GM10266 (cell line): ENCODE measurements around the gene ADAM8.

ENCODE experiments used
- DNase-seq: peaks from one replicate; pipeline ENCODE4 v3.0.0; 2012; ENCODE audit errors: extremely low spot score
- TF ChIP-seq, protein P1 (sequence below): IDR thresholded peaks from 2 replicates; pipeline ENCODE4 v1.5.1; 2012; ENCODE audit warnings: mild to moderate bottlenecking, low read depth; ENCODE audit not compliant: control insufficient read depth, insufficient read depth; ENCODE audit errors: missing control alignments

Gene ADAM8

DNA sequence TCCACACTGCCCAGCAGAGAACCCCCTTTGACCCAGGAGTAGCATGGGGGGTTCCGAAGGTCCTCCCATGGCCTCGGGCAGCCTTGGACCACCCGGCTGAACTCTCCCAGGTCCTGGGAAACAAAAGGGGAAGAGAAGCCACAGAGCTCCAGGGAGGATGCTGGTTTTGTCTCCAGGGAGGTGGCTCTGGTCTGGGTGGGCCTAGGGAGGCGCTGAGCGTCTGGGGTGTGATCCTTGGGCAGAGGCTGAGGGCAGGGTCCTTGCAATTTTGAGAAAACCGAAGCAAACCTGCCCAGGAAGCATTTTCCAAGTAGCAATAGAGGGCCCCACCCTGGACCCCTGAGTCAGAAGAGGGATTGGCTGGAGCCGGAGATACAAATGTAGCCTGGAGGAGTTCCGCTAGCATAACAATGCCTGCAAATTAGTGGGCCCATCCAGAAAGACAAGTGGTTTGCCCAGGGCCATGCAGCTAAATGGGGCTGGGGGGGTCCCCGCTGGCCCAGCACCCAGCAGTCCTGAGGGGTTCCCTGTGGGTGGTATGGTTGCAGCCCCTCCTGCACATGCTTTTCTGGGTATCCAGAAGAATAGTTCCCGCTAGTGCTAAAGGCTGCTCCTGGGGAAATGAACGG is 44.6 kb downstream of the ADAM8 start:
- TF ChIP-seq, protein P1, sequence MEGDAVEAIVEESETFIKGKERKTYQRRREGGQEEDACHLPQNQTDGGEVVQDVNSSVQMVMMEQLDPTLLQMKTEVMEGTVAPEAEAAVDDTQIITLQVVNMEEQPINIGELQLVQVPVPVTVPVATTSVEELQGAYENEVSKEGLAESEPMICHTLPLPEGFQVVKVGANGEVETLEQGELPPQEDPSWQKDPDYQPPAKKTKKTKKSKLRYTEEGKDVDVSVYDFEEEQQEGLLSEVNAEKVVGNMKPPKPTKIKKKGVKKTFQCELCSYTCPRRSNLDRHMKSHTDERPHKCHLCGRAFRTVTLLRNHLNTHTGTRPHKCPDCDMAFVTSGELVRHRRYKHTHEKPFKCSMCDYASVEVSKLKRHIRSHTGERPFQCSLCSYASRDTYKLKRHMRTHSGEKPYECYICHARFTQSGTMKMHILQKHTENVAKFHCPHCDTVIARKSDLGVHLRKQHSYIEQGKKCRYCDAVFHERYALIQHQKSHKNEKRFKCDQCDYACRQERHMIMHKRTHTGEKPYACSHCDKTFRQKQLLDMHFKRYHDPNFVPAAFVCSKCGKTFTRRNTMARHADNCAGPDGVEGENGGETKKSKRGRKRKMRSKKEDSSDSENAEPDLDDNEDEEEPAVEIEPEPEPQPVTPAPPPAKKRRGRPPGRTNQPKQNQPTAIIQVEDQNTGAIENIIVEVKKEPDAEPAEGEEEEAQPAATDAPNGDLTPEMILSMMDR = no peak
- no peak for DNase-seq

GRCh38 chr10:133231244-133231945 is 45.3 kb downstream of the ADAM8 start:
- DNase-seq = no peak
- TF ChIP-seq, protein P1 = no peak

GRCh38 chr10:133230387-133231195 is 46.1 kb downstream of the ADAM8 start:
- DNase-seq = no peak
- TF ChIP-seq, protein P1 = no peak

GRCh38 chr10:133230044-133230361 is 46.7 kb downstream of the ADAM8 start, which contains the start of gene UTF1:
TSS of gene UTF1 (plus strand) at chr10:133230217. CDS start at chr10:133230289, 72 bp downstream.
- TF ChIP-seq, protein P1 = no peak
- no peak for DNase-seq

- no peak for DNase-seq
- TF ChIP-seq, protein P1 = no peak
These were observed 47.2 kb downstream of the ADAM8 start for GRCh38 chr10:133229265-133230043.

- TF ChIP-seq, protein P1 = no peak
- no peak for DNase-seq
These were observed 49.4 kb downstream of the ADAM8 start for GRCh38 chr10:133227256-133227655.
